ENCODE measurements around the gene MADD. TPM values are rescaled to one million over a fixed set of nuclear protein-coding genes. Genes with fewer than 3 reads are reported as not detected.

MADD gene
- polyA plus RNA-seq, 1 donor = 49.8 TPM

Other genes with a start within 250 kb of the MADD start
- gene ARFGAP2, start 93.3 kb upstream of the MADD start, polyA plus RNA-seq = 74.8 TPM
- 44.7 TPM for gene PACSIN3, start 83.7 kb upstream of the MADD start, polyA plus RNA-seq
- 30.8 TPM for gene DDB2, start 55.2 kb upstream of the MADD start, polyA plus RNA-seq
- 87.3 TPM for gene ACP2, start 21.3 kb upstream of the MADD start, polyA plus RNA-seq
- 159 TPM for gene NR1H3, start 12.1 kb upstream of the MADD start, polyA plus RNA-seq
- gene MYBPC3, start 82.6 kb downstream of the MADD start, polyA plus RNA-seq = 0.01 TPM
- gene SPI1, start 108.4 kb downstream of the MADD start, polyA plus RNA-seq = 10.2 TPM
- 31.3 TPM for gene SLC39A13, start 138.5 kb downstream of the MADD start, polyA plus RNA-seq
- 99.4 TPM for gene PSMC3, start 156.3 kb downstream of the MADD start, polyA plus RNA-seq
- gene RAPSN, start 179.0 kb downstream of the MADD start, polyA plus RNA-seq = 0.64 TPM

Data from large intestine (tissue), 1 donor.